HT-29 (cell line): ENCODE measurements around the gene ZNF687. TPM values are rescaled to one million over a fixed set of nuclear protein-coding genes. Genes with fewer than 3 reads are reported as not detected.
"Not testable (repeated sequence)": the region's sequence is repeated elsewhere in the genome, so short reads cannot be mapped to it uniquely, and the experiment has no call there.

Experiments
- DNase-seq: peaks from one replicate; pipeline ENCODE4 v3.0.0-alpha.2; 2015; ENCODE audit warnings: low spot score
- total RNA-seq: library from RNA; depleted of rRNA; stranded (reverse); fragments of >200 nt; shearing (Covaris generic); gene quantifications from 2 replicates; pipeline ENCODE4 v1.2.3, GENCODE V29; 2014; rRNA removed

The ZNF687 gene, protein sequence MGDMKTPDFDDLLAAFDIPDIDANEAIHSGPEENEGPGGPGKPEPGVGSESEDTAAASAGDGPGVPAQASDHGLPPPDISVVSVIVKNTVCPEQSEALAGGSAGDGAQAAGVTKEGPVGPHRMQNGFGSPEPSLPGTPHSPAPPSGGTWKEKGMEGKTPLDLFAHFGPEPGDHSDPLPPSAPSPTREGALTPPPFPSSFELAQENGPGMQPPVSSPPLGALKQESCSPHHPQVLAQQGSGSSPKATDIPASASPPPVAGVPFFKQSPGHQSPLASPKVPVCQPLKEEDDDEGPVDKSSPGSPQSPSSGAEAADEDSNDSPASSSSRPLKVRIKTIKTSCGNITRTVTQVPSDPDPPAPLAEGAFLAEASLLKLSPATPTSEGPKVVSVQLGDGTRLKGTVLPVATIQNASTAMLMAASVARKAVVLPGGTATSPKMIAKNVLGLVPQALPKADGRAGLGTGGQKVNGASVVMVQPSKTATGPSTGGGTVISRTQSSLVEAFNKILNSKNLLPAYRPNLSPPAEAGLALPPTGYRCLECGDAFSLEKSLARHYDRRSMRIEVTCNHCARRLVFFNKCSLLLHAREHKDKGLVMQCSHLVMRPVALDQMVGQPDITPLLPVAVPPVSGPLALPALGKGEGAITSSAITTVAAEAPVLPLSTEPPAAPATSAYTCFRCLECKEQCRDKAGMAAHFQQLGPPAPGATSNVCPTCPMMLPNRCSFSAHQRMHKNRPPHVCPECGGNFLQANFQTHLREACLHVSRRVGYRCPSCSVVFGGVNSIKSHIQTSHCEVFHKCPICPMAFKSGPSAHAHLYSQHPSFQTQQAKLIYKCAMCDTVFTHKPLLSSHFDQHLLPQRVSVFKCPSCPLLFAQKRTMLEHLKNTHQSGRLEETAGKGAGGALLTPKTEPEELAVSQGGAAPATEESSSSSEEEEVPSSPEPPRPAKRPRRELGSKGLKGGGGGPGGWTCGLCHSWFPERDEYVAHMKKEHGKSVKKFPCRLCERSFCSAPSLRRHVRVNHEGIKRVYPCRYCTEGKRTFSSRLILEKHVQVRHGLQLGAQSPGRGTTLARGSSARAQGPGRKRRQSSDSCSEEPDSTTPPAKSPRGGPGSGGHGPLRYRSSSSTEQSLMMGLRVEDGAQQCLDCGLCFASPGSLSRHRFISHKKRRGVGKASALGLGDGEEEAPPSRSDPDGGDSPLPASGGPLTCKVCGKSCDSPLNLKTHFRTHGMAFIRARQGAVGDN
- 39.2 TPM in 2 replicates for total RNA-seq

DNA sequence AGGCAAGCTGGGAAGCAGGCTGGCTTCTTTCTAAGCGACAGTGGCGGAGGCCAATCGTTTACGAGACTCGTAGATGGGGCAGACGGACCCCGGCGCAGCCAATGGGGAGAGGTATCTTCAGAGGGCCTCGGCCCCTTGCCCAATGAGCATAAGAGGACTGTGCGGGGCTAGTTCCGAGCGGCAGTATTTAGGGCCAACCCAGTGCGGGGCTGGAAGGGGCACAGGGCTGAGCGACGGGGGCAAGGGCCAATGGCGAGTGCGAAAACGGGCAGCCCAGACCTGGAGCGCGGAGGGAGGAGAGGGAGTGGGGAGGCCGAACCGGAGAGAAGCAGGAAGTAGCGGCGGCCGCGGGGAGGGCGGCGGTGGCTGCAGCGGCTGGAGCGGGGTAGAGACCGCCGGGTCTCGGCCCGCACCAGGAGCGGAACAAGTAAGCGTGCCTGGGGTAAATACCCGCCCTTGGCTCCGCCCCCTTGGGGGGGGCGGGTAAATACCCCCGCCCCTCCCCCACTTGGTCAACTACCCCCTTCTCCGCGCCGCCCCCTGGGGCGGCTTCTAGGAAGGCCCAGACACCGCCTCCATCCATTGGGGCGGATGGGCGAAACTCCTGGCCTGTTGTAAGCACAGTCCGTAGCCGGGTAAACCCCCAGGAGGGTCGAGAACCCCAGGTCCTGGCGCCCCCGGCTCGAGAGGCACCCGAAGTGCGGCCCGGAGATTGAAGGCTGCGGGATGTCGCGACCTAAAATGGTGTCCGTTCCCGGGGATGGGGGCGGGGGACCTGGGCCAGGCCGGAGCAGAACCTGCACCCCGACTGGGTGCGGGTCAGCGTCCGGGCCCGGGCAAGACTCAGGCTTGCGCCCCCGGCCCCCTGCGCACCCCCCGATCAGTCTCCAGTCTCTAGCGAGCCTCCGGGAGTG lies at the start of gene ZNF687:
ZNF687 (plus strand) TSS at position 331 of the 914 bp plus-strand sequence. CDS start 3,993 bp downstream, outside the sequence.
- peak; percentile 99 for DNase-seq

DNA sequence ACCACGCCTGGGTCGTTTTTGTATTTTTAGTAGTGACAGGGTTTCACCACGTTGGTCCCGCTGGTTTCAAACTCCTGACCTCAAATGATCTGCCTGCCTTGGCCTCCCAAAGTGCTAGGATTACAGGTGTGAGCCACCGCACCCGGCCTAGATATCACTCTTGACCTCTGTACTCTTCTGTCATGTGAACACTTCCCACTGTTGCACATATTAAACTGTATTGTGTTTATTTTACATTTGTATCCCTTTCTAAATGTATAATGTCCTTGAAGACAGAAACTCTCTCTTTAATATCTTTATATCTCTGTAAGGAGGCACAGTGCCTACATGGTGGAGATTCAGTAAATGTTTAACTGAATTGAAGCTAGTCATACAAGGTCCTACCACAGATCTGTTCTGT lies 46.9 kb upstream of the ZNF687 start:
- DNase-seq: no peak

DNA sequence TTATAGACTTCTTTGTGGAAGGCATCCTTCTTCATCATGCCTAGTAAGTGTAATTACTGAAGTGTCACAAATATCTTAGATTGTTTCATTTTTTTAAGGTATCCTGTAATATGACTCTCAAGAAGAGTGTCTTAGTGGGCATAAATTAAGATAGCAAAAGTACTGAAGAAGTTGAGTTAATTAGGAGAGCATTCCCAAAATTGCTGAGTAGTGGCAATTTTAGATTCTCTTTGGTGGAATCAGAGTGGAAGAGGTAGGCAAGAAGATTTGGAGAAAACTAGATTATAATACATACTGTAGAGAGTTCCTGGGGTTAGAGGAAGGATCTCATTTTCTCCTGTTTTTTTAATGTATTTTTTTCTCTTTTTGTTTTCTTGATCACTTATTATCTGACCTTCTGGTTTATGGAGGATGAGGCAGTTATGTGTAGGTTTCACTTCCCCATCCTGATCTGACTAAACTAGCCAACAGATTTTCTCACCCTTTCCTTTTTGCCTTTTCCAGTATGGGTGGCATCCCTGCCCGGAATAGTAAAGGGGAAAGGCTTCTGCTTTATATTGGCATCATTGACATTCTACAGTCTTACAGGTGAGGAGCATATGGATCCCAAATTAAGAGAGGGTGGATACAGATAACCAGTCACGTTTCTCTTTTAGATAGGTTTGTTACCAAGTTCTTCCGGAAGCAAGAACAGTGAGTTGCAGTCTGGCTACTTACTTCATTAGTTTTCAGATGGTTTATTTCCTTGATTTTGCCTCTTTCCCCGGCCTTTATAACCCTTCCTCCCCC lies 44.2 kb upstream of the ZNF687 start:
- DNase-seq: no peak

DNA sequence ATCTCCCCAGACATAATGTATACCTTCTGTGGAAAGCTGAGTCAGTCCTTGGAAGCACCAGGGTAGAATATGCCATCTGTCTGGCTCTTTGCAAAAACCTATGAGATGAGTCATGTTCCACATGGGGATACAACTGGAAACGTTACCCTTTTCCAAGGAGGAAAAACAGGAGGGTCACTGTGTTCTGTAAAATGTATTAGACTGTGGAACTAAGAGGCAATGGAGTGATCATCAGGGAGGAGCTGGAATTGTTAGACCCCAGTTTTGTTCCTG lies 43.7 kb upstream of the ZNF687 start:
- no peak for DNase-seq

DNA sequence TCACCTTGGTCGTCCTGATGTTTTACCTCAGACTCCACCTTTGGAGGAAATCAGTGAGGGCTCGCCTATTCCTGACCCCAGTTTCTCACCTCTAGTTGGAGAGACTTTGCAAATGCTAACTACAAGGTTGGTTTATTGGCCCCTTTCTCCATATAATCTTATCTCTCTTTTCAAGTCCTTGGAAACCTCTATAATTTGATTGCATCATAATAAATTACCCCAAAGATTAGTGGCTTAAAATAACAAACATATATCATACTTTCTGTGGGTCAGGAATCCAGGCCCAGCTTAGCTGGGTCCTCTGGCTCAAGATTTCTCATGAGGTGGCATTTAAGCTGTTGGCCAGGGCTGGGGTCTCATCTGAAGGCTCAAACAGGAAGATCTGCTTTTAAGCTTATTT lies 39.7 kb upstream of the ZNF687 start:
- DNase-seq: no peak

DNA sequence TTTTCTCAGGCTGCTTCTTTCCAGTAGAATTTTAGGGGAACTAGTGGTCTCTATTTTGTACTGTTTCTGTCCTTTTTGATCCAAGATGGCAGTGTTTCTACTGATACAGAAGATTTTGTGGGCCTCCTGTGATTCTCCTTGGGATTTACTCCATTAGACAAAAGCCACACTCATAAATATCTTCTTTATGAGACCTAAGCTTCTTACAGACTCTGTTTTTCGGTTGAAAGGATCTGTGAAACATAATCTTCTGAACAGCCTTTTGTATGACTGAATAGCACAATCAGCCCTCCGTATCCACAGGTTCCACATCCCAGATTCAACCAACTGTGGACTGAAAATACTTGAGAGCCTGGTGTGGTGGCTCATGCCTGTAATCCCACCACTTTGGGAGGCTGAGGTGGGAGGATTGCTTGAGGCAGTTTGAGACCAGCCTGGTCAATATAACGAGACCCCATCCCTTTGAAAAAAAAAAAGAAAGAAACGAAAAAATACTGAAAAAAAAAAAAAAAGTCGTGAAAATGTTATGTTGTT lies 38.3 kb upstream of the ZNF687 start:
- DNase-seq: no peak

DNA sequence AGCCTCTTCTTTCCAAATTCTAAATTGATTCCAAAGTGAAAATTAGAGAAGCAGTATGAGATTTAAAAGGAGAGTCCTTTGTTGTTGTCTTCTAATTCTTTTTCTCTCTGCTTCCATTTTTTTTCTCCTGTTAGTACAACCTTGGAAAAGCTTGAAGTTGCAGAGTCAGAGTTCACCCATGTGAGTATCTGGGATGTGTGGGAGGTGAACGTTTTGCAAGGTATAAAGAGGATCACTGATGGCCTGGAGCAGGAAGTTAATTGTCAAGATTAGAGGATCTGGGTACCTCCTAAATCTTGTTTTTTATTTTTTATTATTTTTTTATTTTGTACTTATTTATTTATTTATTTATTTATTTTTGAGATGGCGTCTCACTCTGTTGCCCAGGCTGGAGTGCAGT lies 35.3 kb upstream of the ZNF687 start:
- DNase-seq: no peak

DNA sequence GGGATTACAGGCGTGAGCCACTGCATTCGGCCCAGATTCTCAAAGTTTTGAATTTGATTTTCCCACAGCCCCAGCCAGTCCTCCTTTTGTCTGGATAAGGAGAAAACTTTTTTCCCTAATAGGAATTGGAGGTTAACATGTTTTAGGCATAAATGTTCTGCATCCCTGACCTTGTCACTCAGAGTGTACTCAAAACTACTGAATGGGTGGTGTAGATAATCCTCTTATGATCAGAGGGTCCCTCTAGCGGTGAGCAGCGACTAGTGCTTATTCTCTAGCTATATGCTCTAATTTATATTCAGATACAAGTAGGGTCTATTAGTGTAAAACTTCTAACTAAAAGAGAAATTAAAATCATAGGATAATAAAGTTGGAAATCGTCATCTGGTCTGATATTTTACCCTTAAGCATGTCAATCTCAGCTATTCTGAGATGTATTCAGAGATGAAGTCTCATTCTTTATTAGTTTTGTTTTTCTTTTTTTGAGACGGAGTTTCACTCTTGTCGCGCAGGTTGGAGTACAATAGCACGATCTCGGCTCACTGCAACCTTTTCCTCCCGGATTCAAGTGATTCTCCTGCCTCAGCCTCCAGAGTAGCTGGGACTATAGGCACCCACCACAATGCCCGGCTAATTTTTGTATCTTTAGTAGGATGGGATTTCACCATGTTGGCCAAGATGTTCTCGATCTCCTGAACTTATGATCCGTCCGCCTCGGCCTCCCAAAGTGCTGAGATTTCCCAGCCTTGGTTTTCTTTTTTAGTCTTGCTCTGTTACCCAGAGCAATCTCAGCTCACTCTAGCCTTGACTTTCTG lies 30.2 kb upstream of the ZNF687 start:
- peak; percentile 83 for DNase-seq

DNA sequence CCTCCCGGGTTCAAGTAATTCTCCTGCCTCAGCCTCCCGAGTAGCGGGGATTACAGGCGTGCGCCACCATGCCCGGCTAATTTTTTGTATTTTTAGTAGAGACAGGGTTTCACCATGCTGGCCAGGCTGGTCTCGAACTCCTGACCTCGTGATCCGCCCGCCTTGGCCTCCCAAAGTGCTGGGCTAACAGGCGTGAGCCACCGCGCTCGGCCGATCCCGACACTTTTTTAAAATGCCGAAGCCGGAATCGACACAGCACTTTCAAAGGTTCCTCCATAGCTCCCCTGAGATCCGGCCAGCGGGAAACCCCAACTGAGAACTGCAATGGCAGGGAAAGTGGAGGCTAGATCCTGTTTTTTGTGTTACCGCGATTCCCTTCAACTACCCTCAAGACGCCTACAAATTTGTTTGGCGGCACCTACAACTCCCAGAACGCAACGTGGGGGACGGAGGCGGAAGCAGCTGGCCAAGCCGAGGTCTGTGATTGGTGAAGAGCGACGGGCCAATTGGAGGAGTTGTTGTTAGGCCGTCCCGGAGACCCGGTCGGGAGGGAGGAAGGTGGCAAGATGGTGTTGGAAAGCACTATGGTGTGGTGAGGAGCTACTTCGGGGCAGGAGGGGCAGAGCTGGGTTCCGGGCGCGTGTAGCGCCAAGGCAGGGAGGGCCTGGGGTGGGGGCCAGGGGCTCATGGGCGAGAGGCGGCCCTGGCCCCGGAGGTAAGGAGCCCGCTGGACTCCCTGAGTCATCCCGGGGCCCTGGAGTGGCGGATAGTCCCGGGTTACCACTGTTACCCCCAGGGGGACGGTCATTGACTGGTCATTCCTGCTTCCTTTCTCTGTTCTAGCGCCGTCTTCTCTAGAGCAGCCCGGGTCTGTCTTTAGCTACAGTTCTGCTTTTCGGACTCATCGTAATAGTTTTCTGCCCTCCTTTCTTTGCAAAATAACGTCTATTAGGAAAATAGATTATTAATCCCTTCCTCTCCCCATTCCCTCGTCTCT lies 27.6 kb upstream of the ZNF687 start, which contains the start of gene PSMD4:
PSMD4 (plus strand) TSS at position 518 of the 997 bp plus-strand sequence; CDS start at position 567, 49 bp downstream.
- peak; percentile 98 for DNase-seq

DNA sequence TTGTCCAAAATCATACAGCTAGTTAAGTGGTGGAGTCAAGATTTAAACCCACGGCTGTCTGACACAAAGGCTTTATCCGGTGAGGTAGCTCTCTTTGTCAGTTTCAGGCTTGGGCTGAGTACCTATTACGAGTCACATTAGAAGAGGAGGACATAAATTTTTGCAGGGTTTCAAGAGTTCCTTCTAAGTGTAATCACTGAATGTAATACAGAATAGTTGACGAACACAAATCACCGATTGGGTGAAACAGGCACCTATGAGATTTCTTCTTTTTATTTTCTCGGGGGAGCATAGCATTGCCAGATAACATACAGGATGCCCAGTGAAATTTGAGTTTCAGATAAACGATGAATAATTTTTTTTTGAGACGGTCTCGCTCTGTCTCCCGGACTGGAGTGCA lies 26.7 kb upstream of the ZNF687 start:
- no peak for DNase-seq

DNA sequence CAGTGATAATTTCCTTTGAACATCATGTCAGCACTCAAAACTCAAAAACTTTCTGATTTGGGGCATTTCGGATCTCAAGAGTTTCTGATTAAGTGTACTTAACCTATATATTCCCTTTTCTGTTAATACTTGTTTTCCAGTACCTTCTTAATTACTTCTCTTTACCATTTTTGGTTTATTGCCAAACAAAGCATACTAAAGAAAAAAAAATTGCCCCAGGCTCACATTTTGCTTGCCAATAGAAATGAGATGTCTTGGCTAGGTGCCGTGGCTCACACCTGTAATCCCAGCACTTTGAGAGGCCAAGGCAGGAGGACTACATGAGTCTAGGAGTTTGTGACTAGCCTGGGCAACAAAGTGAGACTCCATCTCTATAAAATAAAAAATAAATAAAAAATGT lies 22.7 kb upstream of the ZNF687 start:
- no peak for DNase-seq

DNA sequence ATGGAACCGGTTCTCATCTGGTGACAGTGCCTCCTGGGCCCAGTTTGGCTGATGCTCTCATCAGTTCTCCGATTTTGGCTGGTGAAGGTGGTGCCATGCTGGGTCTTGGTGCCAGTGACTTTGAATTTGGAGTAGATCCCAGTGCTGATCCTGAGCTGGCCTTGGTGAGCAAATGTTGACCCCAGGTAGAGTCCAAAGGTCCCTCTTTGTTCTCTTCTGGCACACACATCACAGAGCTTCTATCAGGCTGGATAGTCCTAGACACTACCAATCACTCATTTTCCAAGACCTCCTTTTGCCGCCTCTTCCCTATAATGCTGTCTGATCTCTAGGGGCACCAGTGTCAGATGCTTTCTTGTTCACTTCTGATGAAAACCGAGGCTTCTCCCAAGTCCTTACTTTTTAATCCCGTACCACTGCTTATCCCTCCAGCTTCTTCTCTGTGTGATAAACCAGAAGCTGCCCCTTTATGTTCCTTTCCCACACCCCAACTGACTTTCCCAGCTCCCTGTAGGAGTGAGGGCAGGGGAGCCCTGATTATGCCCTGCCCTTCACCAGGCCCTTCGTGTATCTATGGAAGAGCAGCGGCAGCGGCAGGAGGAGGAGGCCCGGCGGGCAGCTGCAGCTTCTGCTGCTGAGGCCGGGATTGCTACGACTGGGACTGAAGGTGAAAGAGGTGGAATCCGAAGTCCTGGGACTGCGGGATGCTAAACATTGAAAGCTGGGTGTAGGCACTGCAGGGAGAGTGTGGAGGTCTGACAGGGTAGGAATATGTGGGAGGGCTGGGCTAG lies 16.5 kb upstream of the ZNF687 start:
- DNase-seq: no peak

DNA sequence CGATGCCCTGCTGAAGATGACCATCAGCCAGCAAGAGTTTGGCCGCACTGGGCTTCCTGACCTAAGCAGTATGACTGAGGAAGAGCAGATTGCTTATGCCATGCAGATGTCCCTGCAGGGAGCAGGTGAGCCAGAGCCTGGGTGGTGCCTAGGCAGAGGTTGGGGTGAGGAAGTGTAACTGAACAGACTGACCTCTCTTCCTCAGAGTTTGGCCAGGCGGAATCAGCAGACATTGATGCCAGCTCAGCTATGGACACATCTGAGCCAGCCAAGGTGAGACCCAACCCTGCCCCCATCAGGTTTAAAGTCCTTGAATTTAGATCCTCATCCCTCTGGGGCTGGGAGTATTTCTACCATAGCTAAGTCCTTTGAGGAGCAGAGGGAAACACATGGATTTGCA lies 15.8 kb upstream of the ZNF687 start:
- DNase-seq: no peak

DNA sequence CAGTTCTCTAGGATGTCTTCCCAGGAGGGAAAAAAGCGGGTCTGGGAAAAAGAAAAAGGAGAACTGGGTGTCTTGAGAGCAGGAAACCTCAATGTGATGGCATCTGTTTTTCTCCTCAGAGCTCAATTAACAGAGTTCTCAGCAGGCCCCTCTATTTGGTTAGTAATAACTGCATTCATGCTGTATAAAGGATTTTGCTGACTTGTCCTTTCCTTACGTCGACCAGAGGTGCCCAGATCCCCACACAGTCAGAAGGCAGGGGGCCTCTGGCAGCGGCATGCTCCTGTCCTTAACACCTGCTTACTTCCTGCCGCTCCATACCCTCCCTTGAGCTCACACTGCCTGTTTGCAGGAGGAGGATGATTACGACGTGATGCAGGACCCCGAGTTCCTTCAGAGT lies 15.3 kb upstream of the ZNF687 start:
- no peak for DNase-seq

DNA sequence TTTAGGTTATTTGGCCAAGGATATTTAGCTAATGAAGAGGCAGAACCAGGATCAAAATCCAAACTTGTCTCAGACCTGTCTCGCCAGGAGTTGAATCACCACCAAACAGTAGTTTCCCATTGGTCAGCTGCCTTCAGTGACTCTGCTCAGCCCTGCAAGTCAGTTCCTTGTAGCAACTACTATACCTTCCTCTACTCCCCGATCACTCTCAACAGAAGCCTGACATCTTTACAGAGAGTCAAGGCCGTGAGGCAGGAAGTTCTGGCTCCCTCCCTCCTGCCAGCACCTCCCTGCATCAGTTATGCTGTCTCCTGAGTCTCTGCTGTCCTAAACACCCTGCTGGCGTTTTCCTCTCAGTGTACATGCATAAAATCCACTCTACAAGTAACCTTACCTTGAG lies 14.3 kb upstream of the ZNF687 start:
- DNase-seq: no peak

DNA sequence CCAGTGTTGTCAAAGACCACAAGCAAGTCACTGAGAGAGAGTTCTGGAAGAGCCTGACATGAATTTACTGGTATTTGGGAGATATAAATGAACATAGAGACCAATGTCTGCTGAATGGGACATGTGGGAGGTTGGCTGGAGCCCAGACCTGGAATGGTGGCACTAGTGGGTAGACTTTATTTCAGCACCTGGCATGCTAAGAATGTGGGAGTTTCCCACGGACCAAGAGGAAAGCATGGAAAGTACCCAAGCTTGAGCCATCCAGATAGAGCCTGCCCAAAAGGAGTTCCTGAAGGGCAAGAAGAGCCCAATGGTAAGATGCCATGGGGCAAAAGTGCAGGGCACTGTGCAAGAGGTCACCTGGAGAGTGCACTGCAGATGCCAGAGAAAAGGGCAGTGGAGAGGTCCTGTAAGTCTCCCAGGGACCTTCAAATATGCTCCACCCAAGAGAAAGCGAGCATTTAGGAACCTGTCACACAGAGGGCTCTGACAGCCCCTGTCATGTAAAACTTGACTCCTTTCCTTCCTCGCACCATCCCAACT lies 8.1 kb upstream of the ZNF687 start:
- DNase-seq: no peak

DNA sequence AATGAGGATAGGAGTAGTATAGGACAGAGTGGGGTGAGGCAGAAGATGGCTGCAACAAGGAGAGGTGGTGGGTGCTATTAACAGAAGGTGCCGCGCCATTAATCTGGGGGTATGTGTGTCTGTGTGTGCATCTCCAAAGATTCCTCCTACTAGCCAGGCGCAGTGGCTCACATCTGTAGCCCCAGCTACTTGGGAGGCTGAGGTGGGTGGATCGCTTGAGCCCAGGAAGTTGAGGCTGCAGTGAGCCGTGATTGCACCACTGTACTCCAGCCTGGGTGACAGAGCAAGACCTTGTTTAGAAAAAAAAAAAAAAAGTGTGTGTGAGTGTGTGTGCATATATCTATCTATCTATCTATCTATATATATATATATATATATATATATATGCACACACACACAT lies 6.8 kb upstream of the ZNF687 start:
- DNase-seq: not testable (repeated sequence)
